Astrocyte of the spinal cord (primary cell): Measurements from ENCODE around the gene KIF20A.
"Not testable (repeated sequence)": the region's sequence is repeated elsewhere in the genome, so short reads cannot be mapped to it uniquely, and the experiment has no call there.

Source experiments
- DNase-seq: peaks from one replicate; pipeline ENCODE4 v3.0.0; 2011; ENCODE audit warnings: low read depth, low spot score
- H3K4me3 ChIP-seq: 2 replicates; pipeline ENCODE4 v1.5.1; 2011; ENCODE audit warnings: low read depth, mild to moderate bottlenecking, low read length, moderate library complexity
- CTCF ChIP-seq: IDR thresholded peaks from 2 replicates; pipeline ENCODE4 v1.5.1; 2012; ENCODE audit warnings: low read depth, mild to moderate bottlenecking, low read length, inconsistent platforms
- in situ Hi-C: cut with HindIII; loops from 2 replicates; pipeline ENCODE4 v1.10.0; 2017; ENCODE audit warnings: low sequenced_read_pairs

KIF20A gene

GRCh38 chr5:138141734-138142133 lies 37.2 kb upstream of the KIF20A start:
- H3K4me3 ChIP-seq, result no peak overlapping the region
- TF ChIP-seq CTCF, result no peak
- DNase-seq, result no peak
- in situ Hi-C loops, result no loop called here

- H3K4me3 ChIP-seq, in situ Hi-C loops, DNase-seq: not testable (repeated sequence)
These were observed 35.3 kb upstream of the KIF20A start for GRCh38 chr5:138143578-138143977.

- peak; percentile 59 for DNase-seq
- no peak overlapping the region for H3K4me3 ChIP-seq
- in situ Hi-C loops, result no loop called here
- no peak for TF ChIP-seq CTCF
These were observed 30.1 kb upstream of the KIF20A start for GRCh38 chr5:138148811-138149210.

- in situ Hi-C loops, result no loop called here
- no peak for DNase-seq
- H3K4me3 ChIP-seq, result no peak overlapping the region
- TF ChIP-seq CTCF, result no peak
These were observed 29.4 kb upstream of the KIF20A start for GRCh38 chr5:138149530-138149929.

- DNase-seq, H3K4me3 ChIP-seq, in situ Hi-C loops: not testable (repeated sequence)
These were observed 22.9 kb upstream of the KIF20A start for GRCh38 chr5:138155977-138156376.

GRCh38 chr5:138157626-138158025 lies 21.3 kb upstream of the KIF20A start:
- in situ Hi-C loops, result no loop called here
- H3K4me3 ChIP-seq, result no peak overlapping the region
- no peak for DNase-seq
- no peak for TF ChIP-seq CTCF

GRCh38 chr5:138159666-138160065 lies 19.2 kb upstream of the KIF20A start:
- DNase-seq, result no peak
- H3K4me3 ChIP-seq, result no peak overlapping the region
- in situ Hi-C loops, result no loop called here
- no peak for TF ChIP-seq CTCF

- TF ChIP-seq CTCF, result no peak
- in situ Hi-C loops, result no loop called here
- H3K4me3 ChIP-seq, result no peak overlapping the region
- no peak for DNase-seq
These were observed 18.2 kb upstream of the KIF20A start for GRCh38 chr5:138160706-138161105.
